ENCODE data around the gene UBP1.

Gene UBP1

DNA sequence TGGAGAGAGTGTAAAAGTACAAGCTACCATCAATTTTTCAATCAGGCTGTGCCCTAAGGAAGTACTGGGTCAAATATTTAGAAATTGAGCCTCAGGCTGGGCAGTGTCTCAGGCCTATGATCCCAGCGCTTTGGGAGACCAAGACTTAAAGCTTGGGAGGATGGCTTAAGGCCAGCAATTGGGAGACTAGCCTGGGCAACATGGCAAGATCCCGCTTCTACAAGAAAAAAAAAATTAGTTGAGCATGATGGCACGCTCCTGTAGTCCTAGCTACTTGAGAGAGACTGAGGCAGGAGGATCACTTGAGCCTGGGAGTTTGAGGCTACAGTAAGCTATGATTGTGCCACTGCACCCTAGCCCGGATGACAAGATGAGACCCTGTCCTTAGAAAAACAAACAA is 2.0 kb upstream of the UBP1 start:
- no peak for DNase-seq (ENCODE audit: extremely low read depth, low read depth)
- H3K4me3 ChIP-seq (replicated peaks; ENCODE audit: low read depth, low read length) = no peak overlapping the region
- TF ChIP-seq, protein P1, sequence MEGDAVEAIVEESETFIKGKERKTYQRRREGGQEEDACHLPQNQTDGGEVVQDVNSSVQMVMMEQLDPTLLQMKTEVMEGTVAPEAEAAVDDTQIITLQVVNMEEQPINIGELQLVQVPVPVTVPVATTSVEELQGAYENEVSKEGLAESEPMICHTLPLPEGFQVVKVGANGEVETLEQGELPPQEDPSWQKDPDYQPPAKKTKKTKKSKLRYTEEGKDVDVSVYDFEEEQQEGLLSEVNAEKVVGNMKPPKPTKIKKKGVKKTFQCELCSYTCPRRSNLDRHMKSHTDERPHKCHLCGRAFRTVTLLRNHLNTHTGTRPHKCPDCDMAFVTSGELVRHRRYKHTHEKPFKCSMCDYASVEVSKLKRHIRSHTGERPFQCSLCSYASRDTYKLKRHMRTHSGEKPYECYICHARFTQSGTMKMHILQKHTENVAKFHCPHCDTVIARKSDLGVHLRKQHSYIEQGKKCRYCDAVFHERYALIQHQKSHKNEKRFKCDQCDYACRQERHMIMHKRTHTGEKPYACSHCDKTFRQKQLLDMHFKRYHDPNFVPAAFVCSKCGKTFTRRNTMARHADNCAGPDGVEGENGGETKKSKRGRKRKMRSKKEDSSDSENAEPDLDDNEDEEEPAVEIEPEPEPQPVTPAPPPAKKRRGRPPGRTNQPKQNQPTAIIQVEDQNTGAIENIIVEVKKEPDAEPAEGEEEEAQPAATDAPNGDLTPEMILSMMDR (IDR thresholded peaks at IDR 0.05; ENCODE audit: low read depth, low read length, missing control alignments) = no peak

DNA sequence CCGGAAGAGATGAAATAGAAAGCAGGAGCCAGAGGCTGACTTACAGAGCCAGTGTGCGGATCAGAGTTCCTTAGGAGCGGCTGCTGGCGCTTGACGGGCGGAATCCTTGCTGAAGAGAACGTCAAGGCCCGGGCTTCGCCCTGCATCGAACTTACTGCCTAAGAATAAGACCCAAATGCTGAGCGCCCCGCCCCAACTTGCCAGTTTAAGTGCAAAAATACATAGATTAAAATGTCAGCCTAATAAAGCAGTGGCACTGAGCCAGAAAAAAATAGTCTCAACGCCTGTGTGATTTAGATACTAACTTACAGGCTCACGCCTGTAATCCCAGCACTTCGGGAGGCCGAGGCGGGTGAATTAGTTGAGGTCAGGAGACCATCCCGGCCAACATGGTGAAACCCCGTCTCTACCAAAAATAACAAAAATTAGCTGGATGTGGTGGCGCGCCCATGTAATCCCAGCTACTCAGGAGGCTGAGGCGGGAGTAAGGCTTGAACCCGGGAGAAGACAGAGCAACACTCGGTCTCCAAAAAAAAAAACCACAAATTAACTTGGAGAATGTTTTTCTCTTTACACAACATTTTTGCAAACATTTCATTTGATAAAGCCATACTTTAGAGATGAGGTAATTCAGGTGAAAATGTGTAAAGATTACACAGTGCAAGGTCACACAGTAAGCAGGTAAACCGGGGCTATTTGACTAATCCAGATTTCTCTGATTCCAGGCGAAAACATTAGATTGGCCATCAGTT is 1.2 kb upstream of the UBP1 start:
- peak overlapping the region; percentile 75 for H3K4me3 ChIP-seq (replicated peaks; ENCODE audit: low read depth, low read length)
- no peak for DNase-seq (ENCODE audit: extremely low read depth, low read depth)
- TF ChIP-seq, protein P1 (IDR thresholded peaks at IDR 0.05; ENCODE audit: low read depth, low read length, missing control alignments) = no peak

DNA sequence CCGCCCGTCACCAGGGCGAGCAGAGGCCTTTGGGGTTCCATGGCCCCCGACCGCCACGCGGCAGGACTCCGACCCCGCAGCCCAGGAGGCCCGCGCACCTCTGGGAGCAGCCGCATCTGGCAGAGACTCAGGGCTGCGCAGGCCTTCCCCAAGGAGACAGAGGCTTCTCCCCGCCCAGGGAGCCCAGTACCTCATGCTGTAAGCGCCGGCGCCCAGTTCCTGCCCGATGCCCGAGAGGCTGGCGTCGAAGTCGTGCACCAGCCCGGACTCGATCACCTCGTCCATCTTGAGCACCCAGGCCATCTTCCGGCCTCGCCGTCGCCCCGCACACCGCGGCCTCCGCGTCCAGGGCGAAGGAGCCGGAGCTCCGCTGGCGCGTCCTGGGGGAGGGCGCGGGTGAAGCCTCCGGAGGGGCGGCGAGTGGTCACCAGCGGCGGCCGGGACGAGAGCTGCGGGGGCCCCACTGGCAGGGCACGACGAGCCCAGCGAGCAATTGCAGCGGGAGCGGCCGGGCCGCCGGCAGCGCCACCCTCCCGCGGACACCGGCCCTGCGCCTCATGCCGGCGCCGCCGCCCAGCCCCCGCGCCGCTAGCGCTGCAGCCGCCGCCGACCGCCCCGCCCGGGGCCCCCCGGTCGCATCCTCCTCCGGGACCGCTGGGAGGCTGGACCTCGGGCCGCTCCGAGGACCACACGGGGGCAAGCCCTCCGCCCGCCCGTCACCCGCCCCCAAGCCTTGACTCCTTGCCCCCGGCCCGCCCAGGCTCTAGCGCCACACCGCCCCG is 468 bp downstream of the UBP1 start:
- DNase-seq (ENCODE audit: extremely low read depth, low read depth) = no peak
- TF ChIP-seq, protein P1 (IDR thresholded peaks at IDR 0.05; ENCODE audit: low read depth, low read length, missing control alignments) = no peak
- H3K4me3 ChIP-seq (replicated peaks; ENCODE audit: low read depth, low read length) = peak overlapping the region; percentile 75

DNA sequence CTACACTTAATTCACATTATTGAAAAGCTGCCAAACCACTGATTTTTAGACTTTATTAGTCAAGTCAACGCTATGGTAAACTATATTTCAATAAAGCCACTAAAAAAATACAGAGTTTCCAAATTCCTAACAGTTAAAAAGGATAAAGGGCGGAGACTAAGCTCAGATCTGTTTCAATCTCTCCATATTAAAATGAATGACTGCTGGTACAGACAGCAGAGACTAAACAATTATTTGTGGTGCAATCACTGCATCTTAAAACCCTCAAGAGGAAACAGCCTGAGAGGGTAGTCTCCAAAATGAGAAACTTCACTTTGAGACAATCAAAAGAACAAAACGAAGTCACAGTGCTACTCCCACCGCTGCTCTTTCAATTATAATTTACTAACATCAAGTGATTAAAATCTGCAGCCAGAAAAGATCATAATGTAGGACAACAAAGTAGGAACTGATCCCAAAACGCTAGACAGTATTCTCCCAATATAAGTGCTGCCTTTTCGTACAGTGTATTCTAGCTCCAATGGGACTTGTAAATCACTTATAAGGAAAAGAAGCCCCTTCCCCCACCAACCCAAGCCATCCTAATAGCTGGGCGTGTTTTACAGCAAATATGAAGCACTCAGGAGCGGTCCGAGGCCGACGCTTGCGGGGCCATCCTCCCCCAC is 1.2 kb downstream of the UBP1 start:
- DNase-seq (ENCODE audit: extremely low read depth, low read depth) = no peak
- peak overlapping the region; percentile 75 for H3K4me3 ChIP-seq (replicated peaks; ENCODE audit: low read depth, low read length)
- TF ChIP-seq, protein P1 (IDR thresholded peaks at IDR 0.05; ENCODE audit: low read depth, low read length, missing control alignments) = no peak

DNA sequence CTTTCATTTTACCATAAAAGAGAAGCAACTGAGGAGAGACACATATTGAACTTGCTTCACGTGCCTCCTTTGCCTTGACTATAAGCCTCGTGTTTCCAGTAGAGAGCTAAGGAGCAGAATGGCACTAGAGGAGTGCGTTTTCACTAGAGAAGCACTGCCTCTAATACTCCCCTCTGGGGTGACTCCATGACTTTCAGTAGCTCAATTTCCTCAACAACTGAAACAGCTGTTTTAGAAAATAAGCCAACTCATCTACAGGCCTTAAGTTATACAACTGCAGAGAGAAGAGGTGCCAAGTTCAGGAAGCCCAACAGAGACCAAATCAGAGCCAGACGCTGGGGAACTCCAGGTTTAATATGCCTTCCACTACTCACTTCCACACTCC is 1.9 kb downstream of the UBP1 start:
- DNase-seq (ENCODE audit: extremely low read depth, low read depth) = no peak
- TF ChIP-seq, protein P1 (IDR thresholded peaks at IDR 0.05; ENCODE audit: low read depth, low read length, missing control alignments) = no peak
- H3K4me3 ChIP-seq (replicated peaks; ENCODE audit: low read depth, low read length) = peak overlapping the region; percentile 75

DNA sequence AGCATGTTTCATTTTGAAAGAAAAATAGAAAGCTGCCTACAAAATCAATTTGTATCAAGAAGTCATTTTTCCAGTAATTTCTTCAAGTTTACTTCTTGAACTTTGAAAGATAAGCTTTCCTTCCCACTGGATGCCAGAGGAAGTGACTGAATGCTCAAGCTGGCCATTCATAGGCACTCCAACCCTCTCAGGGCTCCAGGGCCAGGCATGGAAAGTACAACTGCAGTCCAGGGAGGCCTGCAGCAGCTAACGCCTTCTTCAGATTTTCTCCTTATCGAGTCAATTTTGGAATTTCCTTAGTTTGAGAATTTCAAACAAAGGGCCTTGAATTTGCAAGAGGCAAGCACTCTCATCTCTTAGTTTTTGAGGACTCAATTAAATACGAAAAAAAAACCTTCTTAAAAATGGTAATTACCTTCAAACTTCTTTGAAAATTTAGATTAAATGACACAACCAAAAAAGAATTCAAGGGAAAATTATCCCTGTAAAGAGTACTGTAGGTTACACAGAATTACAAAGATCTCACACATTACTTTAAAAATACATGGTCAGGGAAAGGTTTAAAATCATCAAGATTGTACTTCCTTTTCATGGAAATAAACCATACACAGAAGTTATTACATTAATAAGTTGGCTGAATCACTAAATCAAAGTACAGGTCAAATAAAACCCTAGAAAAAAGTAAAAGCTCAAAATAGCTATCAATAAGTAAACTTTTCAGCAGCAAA is 2.5 kb downstream of the UBP1 start:
- TF ChIP-seq, protein P1 (IDR thresholded peaks at IDR 0.05; ENCODE audit: low read depth, low read length, missing control alignments) = no peak
- no peak for DNase-seq (ENCODE audit: extremely low read depth, low read depth)
- H3K4me3 ChIP-seq (replicated peaks; ENCODE audit: low read depth, low read length) = peak overlapping the region; percentile 75
